Adrenal gland (tissue), 12 donors: ENCODE data around the gene OSBPL7. TPM values are rescaled to one million over a fixed set of nuclear protein-coding genes. Genes with fewer than 3 reads are reported as not detected.
A peak's percentile ranks its signal among the peaks of the same experiment; 100 is the strongest.

Experiments used
- DNase-seq, 7 donors: peaks; one replicate each; pipeline ENCODE4 v3.0.0-alpha.2; 2019 to 2020
- H3K27ac ChIP-seq, 5 donors: fragments of 200-600 bp; sonication (generic) in 4 of 5; 1 replicate in 3 of 5; 2 replicates in 2 of 5; pipeline versions ENCODE4 v1.5.1 to v1.8.0; 2016 to 2020; ENCODE audit warnings: mild to moderate bottlenecking in 1 of 5
- H3K27me3 ChIP-seq: fragments of 200-600 bp; 2 replicates; pipeline ENCODE4 v1.8.0; 2021
- H3K36me3 ChIP-seq, 2 donors: fragments of 200-600 bp; replicated peaks in 1 of 2; 1 replicate in 1 of 2; 2 replicates in 1 of 2; pipeline versions ENCODE4 v1.5.1 to v1.8.0; 2018 to 2022
- H3K4me1 ChIP-seq, 2 donors: fragments of 200-600 bp; replicated peaks in 1 of 2; 1 replicate in 1 of 2; 2 replicates in 1 of 2; pipeline versions ENCODE4 v1.5.1 to v1.8.0; 2018 to 2021
- H3K4me3 ChIP-seq, 4 donors: fragments of 200-600 bp; sonication (generic) in 3 of 4; one replicate each; pipeline ENCODE4 v1.5.1; 2016 to 2018
- H3K9me3 ChIP-seq, 3 donors: fragments of 200-600 bp; sonication (generic) in 1 of 3; replicated peaks in 1 of 3; 1 replicate in 2 of 3; 2 replicates in 1 of 3; pipeline versions ENCODE4 v1.5.1 to v1.8.0; 2016 to 2021
- POLR2A ChIP-seq, 2 donors: fragments of 450-650 bp; IDR thresholded peaks; one replicate each; pipeline ENCODE4 v1.6.1; 2017; ENCODE audit warnings: antibody characterized with exemption in 2 of 2, mild to moderate bottlenecking in 2 of 2, moderate library complexity in 1 of 2
- WGBS, 4 donors: extraction: QIAGEN DNeasy Blood & Tissue Kit in 2 of 4; methylation state at CpG; one replicate each; pipeline versions ENCODE4 v1.1.5 to v1.1.7; 2013 to 2017; 5-methylcytosine and 5-hydroxymethylcytosine counted together
- intact Hi-C, 2 donors: fragments of 100-400 bp; cut with DNase I; formaldehyde crosslinking; loops; one replicate each; pipeline versions ENCODE4 v1.14.1 to v1.15.0; 2022 to 2023
- polyA plus RNA-seq, 3 donors: library from polyadenylated mRNA; stranded (reverse); fragments of 200-250 nt in 2 of 3; fragments of 350-450 nt in 1 of 3; fragmentation: Illumina TruSeq in 1 of 3; extraction: RNeasy Lipid Tissue Mini Kit (QIAGEN cat#74804) in 1 of 3; gene quantifications; one replicate each; pipeline ENCODE4 v1.2.3, GENCODE V29; 2013 to 2014
- total RNA-seq, 9 donors: library from RNA; depleted of rRNA in 4 of 9; stranded (reverse); fragments of >200 nt in 4 of 9; fragments of 120-200 nt in 1 of 9; fragmentation: NEBNext Ultra II Directional in 1 of 9; extraction: Animal tissue kit (Norgen Biotek cat#: 25700) in 1 of 9; gene quantifications; one replicate each; pipeline versions ENCODE4 v1.1.0 to v1.2.4, GENCODE V29; 2013 to 2023
- TF ChIP-seq, protein P1 (sequence below), 6 experiments: fragments of 450-650 bp in 4 of 6; fragments of 200-600 bp in 2 of 6; sonication (generic) in 1 of 6; IDR thresholded peaks; 1 replicate in 5 of 6; 2 replicates in 1 of 6; pipeline versions ENCODE4 v1.5.1 to v1.8.0; 2016 to 2021; ENCODE audit warnings: antibody characterized with exemption in 6 of 6, mild to moderate bottlenecking in 2 of 6, moderate library complexity in 1 of 6
- donor health status: healthy with polysubstance abuse.
- donor health status: Bipolar disorder and iron deficiency.
- donor health status: DM: yes; HTN: yes; CAD: no.
- donor health status: DM: no; HTN: no; CAD: no.
- donor health status: DM: no; HTN: no; CAD: no.
- donor health status: DM: yes; HTN: yes; CAD: no.

OSBPL7 gene
- total and polyA plus RNA-seq, 12 donors, result 2.0 to 22.4 (median 6.6) TPM

DNA sequence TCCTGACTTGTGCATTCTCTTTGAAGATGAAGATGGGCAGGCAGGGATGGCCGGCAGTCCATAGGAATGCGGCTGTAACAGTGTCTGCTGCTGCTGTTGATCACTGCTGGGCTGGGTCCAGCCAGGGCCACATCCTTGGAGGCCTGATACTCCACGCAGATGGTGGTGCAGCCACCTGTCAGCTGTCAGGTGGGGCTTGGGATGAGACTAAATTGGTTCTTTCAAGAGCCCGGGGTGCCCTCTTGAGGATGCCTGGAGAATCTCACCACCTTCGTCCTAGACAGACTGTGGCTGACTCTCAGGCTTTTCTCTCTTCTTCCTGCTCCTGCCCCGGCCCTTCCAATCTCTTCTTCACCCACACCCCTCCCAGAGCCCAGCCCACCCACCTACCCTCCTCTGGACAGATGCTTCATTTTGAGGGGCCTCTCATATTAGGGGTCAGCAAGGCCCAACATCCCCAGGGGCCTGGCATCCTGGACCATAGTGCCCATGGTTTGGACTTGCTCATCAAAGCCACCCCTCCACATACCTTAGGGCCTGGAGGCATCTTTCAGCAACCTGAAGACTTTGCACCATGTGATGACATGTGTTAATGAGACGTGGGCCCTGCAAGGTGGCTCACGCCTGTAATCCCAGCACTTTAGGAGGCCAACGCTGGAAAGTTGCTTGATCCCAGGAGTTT, 19.1 kb downstream of the OSBPL7 start:
- peak; percentile 46 to 73 (median 54) for DNase-seq
- no peaks in the 10 kb centered on the region for H3K4me1 ChIP-seq
- peaks cover 0 to 3% of the 10 kb centered on the region in 2 donors for H3K36me3 ChIP-seq
- WGBS, 4 donors, result 32 to 54% (median 38%) methylated on average over 5 to 9 of the region's 9 CpGs
- TF ChIP-seq, protein P1, sequence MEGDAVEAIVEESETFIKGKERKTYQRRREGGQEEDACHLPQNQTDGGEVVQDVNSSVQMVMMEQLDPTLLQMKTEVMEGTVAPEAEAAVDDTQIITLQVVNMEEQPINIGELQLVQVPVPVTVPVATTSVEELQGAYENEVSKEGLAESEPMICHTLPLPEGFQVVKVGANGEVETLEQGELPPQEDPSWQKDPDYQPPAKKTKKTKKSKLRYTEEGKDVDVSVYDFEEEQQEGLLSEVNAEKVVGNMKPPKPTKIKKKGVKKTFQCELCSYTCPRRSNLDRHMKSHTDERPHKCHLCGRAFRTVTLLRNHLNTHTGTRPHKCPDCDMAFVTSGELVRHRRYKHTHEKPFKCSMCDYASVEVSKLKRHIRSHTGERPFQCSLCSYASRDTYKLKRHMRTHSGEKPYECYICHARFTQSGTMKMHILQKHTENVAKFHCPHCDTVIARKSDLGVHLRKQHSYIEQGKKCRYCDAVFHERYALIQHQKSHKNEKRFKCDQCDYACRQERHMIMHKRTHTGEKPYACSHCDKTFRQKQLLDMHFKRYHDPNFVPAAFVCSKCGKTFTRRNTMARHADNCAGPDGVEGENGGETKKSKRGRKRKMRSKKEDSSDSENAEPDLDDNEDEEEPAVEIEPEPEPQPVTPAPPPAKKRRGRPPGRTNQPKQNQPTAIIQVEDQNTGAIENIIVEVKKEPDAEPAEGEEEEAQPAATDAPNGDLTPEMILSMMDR (IDR thresholded peaks at IDR 0.05), result peak; percentile 27 to 60 (median 48)
- TF ChIP-seq POLR2A (IDR thresholded peaks at IDR 0.05), result no peak
- no peak overlapping the region for H3K27ac ChIP-seq
- H3K4me3 ChIP-seq, result no peak overlapping the region
- no peaks in the 10 kb centered on the region for H3K9me3 ChIP-seq
- peaks cover 2% of the 10 kb centered on the region for H3K27me3 ChIP-seq
- intact Hi-C loops, result loop anchor here in 1 of 2 donors (10.0 kb wide), 1 partner anchor 138 kb away; no protein-coding TSS in a partner anchor

DNA sequence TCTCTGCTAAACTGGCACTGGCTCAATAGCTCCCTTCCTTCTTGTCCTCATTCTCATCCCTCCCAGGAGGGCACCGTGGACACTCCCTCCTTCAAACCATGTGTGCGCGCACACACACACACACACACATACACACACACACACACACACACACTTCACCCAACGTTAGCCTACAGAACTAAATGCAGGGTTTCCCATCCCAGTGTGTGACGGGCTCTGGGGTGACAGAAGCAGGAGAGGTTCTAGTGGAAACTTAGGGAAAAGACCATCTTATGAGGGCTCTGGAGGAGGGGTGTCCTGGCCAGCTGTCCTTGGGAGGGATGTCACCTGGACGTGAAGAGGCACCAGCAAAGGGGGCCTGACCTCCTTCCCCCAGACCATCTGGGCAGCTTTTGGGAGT, 19.7 kb downstream of the OSBPL7 start:
- Histone ChIP-seq H3K36me3 (no peaks in the 10 kb centered on the region), H3K27ac (no peak overlapping the region), H3K27me3 (peaks cover 2% of the 10 kb centered on the region), H3K9me3 (no peaks in the 10 kb centered on the region), H3K4me3 (no peak overlapping the region), H3K4me1 (no peaks in the 10 kb centered on the region)
- intact Hi-C loops, result loop anchor here in 1 of 2 donors (10.0 kb wide), 1 partner anchor 137 kb away; no protein-coding TSS in a partner anchor
- TF ChIP-seq, protein P1 (IDR thresholded peaks at IDR 0.05), result no peak
- TF ChIP-seq POLR2A (IDR thresholded peaks at IDR 0.05), result no peak
- WGBS, 4 donors, result 33 to 49% (median 37%) methylated on average over 5 to 6 of the region's 6 CpGs
- DNase-seq, result no peak

DNA sequence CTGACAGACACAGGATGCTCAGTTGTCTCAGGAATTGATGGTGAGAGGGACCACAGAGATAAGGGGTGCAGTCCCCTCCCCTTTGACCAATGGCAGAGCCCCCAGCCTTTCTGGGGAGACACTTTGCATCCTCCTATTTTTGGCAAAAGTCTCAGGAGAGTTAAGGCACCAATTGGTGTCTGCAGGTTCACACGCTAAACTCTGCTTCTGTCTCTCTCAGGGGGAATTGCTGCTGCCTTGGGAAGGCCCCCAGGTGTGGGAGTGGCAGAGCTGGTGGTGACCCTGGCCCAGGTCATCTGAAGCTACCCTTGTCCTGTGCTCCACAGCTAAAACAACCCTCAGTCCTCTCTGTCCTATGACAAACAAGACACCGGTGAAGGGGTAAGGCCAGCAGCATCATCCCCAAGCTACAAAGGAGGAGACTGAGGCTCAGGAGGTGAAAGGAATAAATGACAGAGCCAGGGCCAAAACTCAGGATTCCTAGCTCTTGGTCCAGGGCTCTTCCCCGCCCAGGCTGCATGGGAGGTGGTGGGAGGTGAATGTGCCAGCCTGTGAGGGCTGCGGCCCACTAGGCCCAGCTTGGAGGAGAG, 20.3 kb downstream of the OSBPL7 start:
- TF ChIP-seq, protein P1 (IDR thresholded peaks at IDR 0.05), result no peak
- no peak for TF ChIP-seq POLR2A (IDR thresholded peaks at IDR 0.05)
- peaks cover 8% of the 10 kb centered on the region for H3K27me3 ChIP-seq
- no peak overlapping the region for H3K4me3 ChIP-seq
- whole genome bisulfite sequencing, 4 donors, result 77 to 88% (median 86%) methylated on average over 4 of the region's 4 CpGs
- no peaks in the 10 kb centered on the region for H3K36me3 ChIP-seq
- no peak overlapping the region for H3K27ac ChIP-seq
- H3K9me3 ChIP-seq, result no peaks in the 10 kb centered on the region
- intact Hi-C loops, result loop anchor here in 1 of 2 donors (10.0 kb wide), 1 partner anchor 136 kb away; no protein-coding TSS in a partner anchor
- DNase-seq, result no peak
- H3K4me1 ChIP-seq, result no peaks in the 10 kb centered on the region

DNA sequence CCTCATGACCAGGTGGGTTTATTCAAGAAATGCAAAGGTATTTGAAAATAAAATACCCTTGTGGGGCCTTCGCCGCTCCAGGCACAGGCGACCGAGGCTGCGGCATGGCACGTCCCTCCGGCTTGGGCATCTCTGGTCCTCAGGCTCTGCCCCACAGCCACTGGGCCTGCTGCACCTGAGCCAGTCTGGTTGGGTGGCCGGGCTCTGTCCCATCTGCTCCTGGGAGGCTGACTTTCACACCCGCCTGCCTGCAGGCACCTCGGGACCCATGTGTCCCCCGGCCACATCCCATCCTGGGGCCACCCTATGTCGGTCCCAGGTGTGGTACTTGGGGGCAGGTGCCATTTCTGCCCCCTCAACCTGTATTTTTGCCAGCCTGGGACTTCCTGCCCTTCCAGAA, 20.9 kb downstream of the OSBPL7 start:
- intact Hi-C loops, result loop anchor here in 1 of 2 donors (10.0 kb wide), 1 partner anchor 136 kb away; no protein-coding TSS in a partner anchor
- TF ChIP-seq, protein P1 (IDR thresholded peaks at IDR 0.05), result no peak
- no peak for TF ChIP-seq POLR2A (IDR thresholded peaks at IDR 0.05)
- DNase-seq, result no peak
- Histone ChIP-seq H3K27ac (no peak overlapping the region), H3K36me3 (no peaks in the 10 kb centered on the region), H3K9me3 (no peaks in the 10 kb centered on the region), H3K4me3 (no peak overlapping the region), H3K27me3 (peaks cover 9% of the 10 kb centered on the region), H3K4me1 (no peaks in the 10 kb centered on the region)
- 80 to 91% (median 89%) methylated on average over 10 to 12 of the region's 12 CpGs for WGBS, 4 donors
